NB4 (cell line): ENCODE measurements around the gene SPACA6.

Experiments
- DNase-seq: peaks from one replicate; pipeline ENCODE4 v3.0.0; 2010; ENCODE audit warnings: low read depth
- H3K4me3 ChIP-seq: one replicate; pipeline ENCODE4 v1.5.1; 2011; ENCODE audit warnings: mild to moderate bottlenecking, low read depth, low read length, moderate library complexity
- CTCF ChIP-seq: IDR thresholded peaks from one replicate; pipeline ENCODE4 v1.5.1; 2012; ENCODE audit warnings: low read depth, low read length
- MAX ChIP-seq: IDR thresholded peaks from 2 replicates; pipeline ENCODE4 v1.6.1; 2011; ENCODE audit warnings: low read depth, low read length
- MYC ChIP-seq: IDR thresholded peaks from 2 replicates; pipeline ENCODE4 v1.6.1; 2011; ENCODE audit warnings: low read depth, low read length
- POLR2A ChIP-seq: IDR thresholded peaks from 2 replicates; pipeline ENCODE4 v1.6.1; 2011; ENCODE audit warnings: mild to moderate bottlenecking; ENCODE audit not compliant: insufficient read length; ENCODE audit errors: extremely low read depth

The SPACA6 gene

GRCh38 chr19:51691584-51692428 is 1.3 kb upstream of the SPACA6 start:
- TF ChIP-seq MYC (no peak), MAX (no peak), POLR2A (no peak), CTCF (no peak)
- DNase-seq, result no peak
- H3K4me3 ChIP-seq, result no peak overlapping the region

- no peak for DNase-seq
- TF ChIP-seq MAX (no peak), MYC (no peak), CTCF (no peak), POLR2A (no peak)
- H3K4me3 ChIP-seq, result no peak overlapping the region
Observed at GRCh38 chr19:51692468-51692867, 662 bp upstream of the SPACA6 start.

- no peak for TF ChIP-seq MYC
- no peak for TF ChIP-seq CTCF
- TF ChIP-seq MAX, result no peak
- no peak for TF ChIP-seq POLR2A
- DNase-seq, result no peak
- H3K4me3 ChIP-seq, result no peak overlapping the region
Observed at GRCh38 chr19:51693819-51694218, 689 bp downstream of the SPACA6 start.

GRCh38 chr19:51694318-51695085 is 1.4 kb downstream of the SPACA6 start:
- H3K4me3 ChIP-seq, result no peak overlapping the region
- no peak for DNase-seq
- no peak for TF ChIP-seq MYC
- TF ChIP-seq MAX, result no peak
- no peak for TF ChIP-seq POLR2A
- no peak for TF ChIP-seq CTCF

- TF ChIP-seq MAX (no peak), POLR2A (no peak), MYC (no peak), CTCF (no peak)
- no peak for DNase-seq
- no peak overlapping the region for H3K4me3 ChIP-seq
Observed at GRCh38 chr19:51695088-51695487, 2.0 kb downstream of the SPACA6 start.
